Vagina (tissue), 2 donors: ENCODE measurements around the gene RASA3. TPM values are rescaled to one million over a fixed set of nuclear protein-coding genes. Genes with fewer than 3 reads are reported as not detected.
"Not testable (repeated sequence)": the region's sequence is repeated elsewhere in the genome, so short reads cannot be mapped to it uniquely, and the experiment has no call there.

Experiments
- DNase-seq, 2 donors: peaks; one replicate each; pipeline ENCODE4 v3.0.0-alpha.2; 2017; ENCODE audit errors: extremely low spot score in 2 of 2
- H3K27ac ChIP-seq: fragments of 200-600 bp; sonication (generic); one replicate; pipeline ENCODE4 v1.5.1; 2019
- H3K27me3 ChIP-seq: fragments of 200-600 bp; sonication (generic); one replicate; pipeline ENCODE4 v1.5.1; 2019
- H3K36me3 ChIP-seq, 2 donors: fragments of 200-600 bp; sonication (generic); one replicate each; pipeline ENCODE4 v1.5.1; 2017 to 2019
- H3K4me1 ChIP-seq: fragments of 200-600 bp; sonication (generic); one replicate; pipeline ENCODE4 v1.5.1; 2019
- H3K4me3 ChIP-seq, 2 donors: fragments of 200-600 bp; sonication (generic); 1 replicate in 1 of 2; 2 replicates in 1 of 2; pipeline ENCODE4 v1.5.1; 2016 to 2019
- H3K9me3 ChIP-seq: fragments of 200-600 bp; sonication (generic); one replicate; pipeline ENCODE4 v1.5.1; 2019
- POLR2A ChIP-seq, 2 donors: fragments of 450-650 bp; IDR thresholded peaks; one replicate each; pipeline ENCODE4 v1.6.1; 2017; ENCODE audit warnings: antibody characterized with exemption in 2 of 2, mild to moderate bottlenecking in 2 of 2, moderate library complexity in 2 of 2
- POLR2AphosphoS5 ChIP-seq, 2 donors: sonication (generic); formaldehyde crosslinking; IDR thresholded peaks; one replicate each; pipeline ENCODE4 v1.9.0; 2017; ENCODE audit warnings: antibody characterized with exemption in 2 of 2, mild to moderate bottlenecking in 2 of 2, low read depth in 1 of 2; ENCODE audit not compliant: insufficient read depth in 1 of 2
- intact Hi-C: fragments of 100-400 bp; cut with DNase I; formaldehyde crosslinking; loops from one replicate; pipeline ENCODE4 v1.15.1; 2023
- total RNA-seq: library from RNA; depleted of rRNA; stranded (reverse); fragments of >200 nt; gene quantifications from one replicate; pipeline ENCODE4 v1.2.3, GENCODE V29; 2016
- TF ChIP-seq, protein P1 (sequence below), 3 experiments: fragments of 450-650 bp in 2 of 3; fragments of 200-600 bp in 1 of 3; sonication (generic) in 1 of 3; IDR thresholded peaks; one replicate each; pipeline ENCODE4 v1.5.1; 2017 to 2019; ENCODE audit warnings: antibody characterized with exemption in 3 of 3, mild to moderate bottlenecking in 2 of 3, moderate library complexity in 2 of 3

Gene RASA3
- total RNA-seq, 1 donor from 2014 or later: 19.6 TPM

- peaks cover 0 to 25% of the 10 kb centered on the region in 2 donors for H3K36me3 ChIP-seq
Observed at GRCh38 chr13:113991676-113992179, 140.7 kb downstream of the RASA3 start.

GRCh38 chr13:113991191-113991669 is 141.2 kb downstream of the RASA3 start:
- intact Hi-C loops: no loop called here
- TF ChIP-seq POLR2AphosphoS5 (IDR thresholded peaks at IDR 0.05; ENCODE audit: insufficient read depth in 1 of 2, low read depth in 1 of 2) (no peak), POLR2A (IDR thresholded peaks at IDR 0.05) (no peak)
- TF ChIP-seq, protein P1, sequence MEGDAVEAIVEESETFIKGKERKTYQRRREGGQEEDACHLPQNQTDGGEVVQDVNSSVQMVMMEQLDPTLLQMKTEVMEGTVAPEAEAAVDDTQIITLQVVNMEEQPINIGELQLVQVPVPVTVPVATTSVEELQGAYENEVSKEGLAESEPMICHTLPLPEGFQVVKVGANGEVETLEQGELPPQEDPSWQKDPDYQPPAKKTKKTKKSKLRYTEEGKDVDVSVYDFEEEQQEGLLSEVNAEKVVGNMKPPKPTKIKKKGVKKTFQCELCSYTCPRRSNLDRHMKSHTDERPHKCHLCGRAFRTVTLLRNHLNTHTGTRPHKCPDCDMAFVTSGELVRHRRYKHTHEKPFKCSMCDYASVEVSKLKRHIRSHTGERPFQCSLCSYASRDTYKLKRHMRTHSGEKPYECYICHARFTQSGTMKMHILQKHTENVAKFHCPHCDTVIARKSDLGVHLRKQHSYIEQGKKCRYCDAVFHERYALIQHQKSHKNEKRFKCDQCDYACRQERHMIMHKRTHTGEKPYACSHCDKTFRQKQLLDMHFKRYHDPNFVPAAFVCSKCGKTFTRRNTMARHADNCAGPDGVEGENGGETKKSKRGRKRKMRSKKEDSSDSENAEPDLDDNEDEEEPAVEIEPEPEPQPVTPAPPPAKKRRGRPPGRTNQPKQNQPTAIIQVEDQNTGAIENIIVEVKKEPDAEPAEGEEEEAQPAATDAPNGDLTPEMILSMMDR (IDR thresholded peaks at IDR 0.05): no peak
- H3K27ac ChIP-seq: no peak overlapping the region
- no peaks in the 10 kb centered on the region for H3K9me3 ChIP-seq
- no peaks in the 10 kb centered on the region for H3K4me1 ChIP-seq
- no peak for DNase-seq
- H3K36me3 ChIP-seq: peaks cover 0 to 23% of the 10 kb centered on the region in 2 donors
- no peaks in the 10 kb centered on the region for H3K27me3 ChIP-seq
- no peak overlapping the region for H3K4me3 ChIP-seq

More at GRCh38 chr13:113991676-113992179, 140.7 kb downstream of the RASA3 start:
- Histone ChIP-seq H3K9me3 (no peaks in the 10 kb centered on the region), H3K4me3 (no peak overlapping the region), H3K27me3 (no peaks in the 10 kb centered on the region), H3K27ac (no peak overlapping the region), H3K4me1 (no peaks in the 10 kb centered on the region)
- no peak for DNase-seq
- intact Hi-C loops: no loop called here
- no peak for TF ChIP-seq POLR2A (IDR thresholded peaks at IDR 0.05)
- TF ChIP-seq, protein P1 (IDR thresholded peaks at IDR 0.05): no peak
- no peak for TF ChIP-seq POLR2AphosphoS5 (IDR thresholded peaks at IDR 0.05; ENCODE audit: insufficient read depth in 1 of 2, low read depth in 1 of 2)

GRCh38 chr13:113990321-113990837 is 142.0 kb downstream of the RASA3 start:
- no peak for DNase-seq
- peaks cover 0 to 19% of the 10 kb centered on the region in 2 donors for H3K36me3 ChIP-seq
- H3K4me3 ChIP-seq: no peak overlapping the region
- TF ChIP-seq POLR2AphosphoS5 (IDR thresholded peaks at IDR 0.05; ENCODE audit: insufficient read depth in 1 of 2, low read depth in 1 of 2) (no peak), POLR2A (IDR thresholded peaks at IDR 0.05) (no peak)
- TF ChIP-seq, protein P1 (IDR thresholded peaks at IDR 0.05): no peak
- H3K4me1 ChIP-seq: no peaks in the 10 kb centered on the region
- no peak overlapping the region for H3K27ac ChIP-seq
- intact Hi-C loops: no loop called here
- H3K9me3 ChIP-seq: no peaks in the 10 kb centered on the region
- no peaks in the 10 kb centered on the region for H3K27me3 ChIP-seq

GRCh38 chr13:113989585-113990300 is 142.7 kb downstream of the RASA3 start:
- DNase-seq: no peak
- H3K36me3 ChIP-seq: peaks cover 0 to 19% of the 10 kb centered on the region in 2 donors
- no peak overlapping the region for H3K4me3 ChIP-seq
- intact Hi-C loops: no loop called here
- H3K4me1 ChIP-seq: no peaks in the 10 kb centered on the region
- H3K27me3 ChIP-seq: no peaks in the 10 kb centered on the region
- H3K27ac ChIP-seq: no peak overlapping the region
- TF ChIP-seq, protein P1 (IDR thresholded peaks at IDR 0.05): no peak
- no peaks in the 10 kb centered on the region for H3K9me3 ChIP-seq

DNA sequence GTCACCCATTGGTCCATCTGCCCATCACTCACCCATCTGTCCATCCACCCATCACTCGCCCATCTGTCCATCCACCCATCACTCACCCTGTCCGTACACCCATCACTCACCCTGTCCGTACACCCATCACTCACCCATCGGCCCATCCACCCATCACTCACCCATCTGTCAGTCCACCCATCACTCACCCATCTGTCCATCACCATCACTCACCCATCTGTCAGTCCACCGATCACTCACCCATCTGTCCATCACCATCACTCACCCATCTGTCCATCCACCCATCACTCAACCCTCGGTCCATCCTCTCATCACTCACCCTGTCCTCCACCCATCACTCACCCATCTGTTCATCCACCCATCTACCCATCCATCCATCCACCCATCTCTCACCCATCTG is 143.6 kb downstream of the RASA3 start:
- DNase-seq, intact Hi-C loops, H3K27me3 ChIP-seq, H3K9me3 ChIP-seq, H3K4me3 ChIP-seq, H3K4me1 ChIP-seq, H3K27ac ChIP-seq: not testable (repeated sequence)
- H3K36me3 ChIP-seq: peaks cover 0 to 19% of the 10 kb centered on the region in 2 donors
